ENCODE results near the gene IKZF2.

GRCh38 chr2:213159768-213160167 is 8.4 kb upstream of the IKZF2 start:
- TF ChIP-seq TAF1 (IDR thresholded peaks at IDR 0.05; ENCODE audit: control insufficient read depth, extremely low read depth, insufficient read depth, low read length, severe bottlenecking) = no peak
- no peak for TF ChIP-seq POLR2A (conservative IDR thresholded peaks at IDR 0.05)
- TF ChIP-seq ZFP30 (CRISPR knock-in tag; IDR thresholded peaks at IDR 0.05; ENCODE audit: borderline replicate concordance) = no peak
- TF ChIP-seq BCOR (IDR thresholded peaks at IDR 0.05) = no peak
- no peak for TF ChIP-seq ATF3 (IDR thresholded peaks at IDR 0.05)
- TF ChIP-seq ATF3 (CRISPR knock-in tag; conservative IDR thresholded peaks at IDR 0.05) = no peak
- TF ChIP-seq SRSF9 (IDR thresholded peaks at IDR 0.05; ENCODE audit: borderline replicate concordance, low read depth, low read length) = no peak
- no peak for TF ChIP-seq CCAR2 (IDR thresholded peaks at IDR 0.05; ENCODE audit: low read depth, low read length)
